ENCODE measurements around the gene PRIMPOL.

- TF ChIP-seq, protein P1, sequence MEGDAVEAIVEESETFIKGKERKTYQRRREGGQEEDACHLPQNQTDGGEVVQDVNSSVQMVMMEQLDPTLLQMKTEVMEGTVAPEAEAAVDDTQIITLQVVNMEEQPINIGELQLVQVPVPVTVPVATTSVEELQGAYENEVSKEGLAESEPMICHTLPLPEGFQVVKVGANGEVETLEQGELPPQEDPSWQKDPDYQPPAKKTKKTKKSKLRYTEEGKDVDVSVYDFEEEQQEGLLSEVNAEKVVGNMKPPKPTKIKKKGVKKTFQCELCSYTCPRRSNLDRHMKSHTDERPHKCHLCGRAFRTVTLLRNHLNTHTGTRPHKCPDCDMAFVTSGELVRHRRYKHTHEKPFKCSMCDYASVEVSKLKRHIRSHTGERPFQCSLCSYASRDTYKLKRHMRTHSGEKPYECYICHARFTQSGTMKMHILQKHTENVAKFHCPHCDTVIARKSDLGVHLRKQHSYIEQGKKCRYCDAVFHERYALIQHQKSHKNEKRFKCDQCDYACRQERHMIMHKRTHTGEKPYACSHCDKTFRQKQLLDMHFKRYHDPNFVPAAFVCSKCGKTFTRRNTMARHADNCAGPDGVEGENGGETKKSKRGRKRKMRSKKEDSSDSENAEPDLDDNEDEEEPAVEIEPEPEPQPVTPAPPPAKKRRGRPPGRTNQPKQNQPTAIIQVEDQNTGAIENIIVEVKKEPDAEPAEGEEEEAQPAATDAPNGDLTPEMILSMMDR (IDR thresholded peaks at IDR 0.05; ENCODE audit: low read depth, low read length, poor library complexity, severe bottlenecking): no peak
- no peak for TF ChIP-seq EZH2phosphoT487 (IDR thresholded peaks at IDR 0.05; ENCODE audit: borderline replicate concordance, low read length)
Observed at GRCh38 chr4:184632842-184633241, 16.7 kb upstream of the PRIMPOL start.

All from DOHH2 (cell line).